SK-N-SH treated with all-trans-retinoic acid at 6 μM for 48 hours (cell line): ENCODE measurements around the gene KIF23.

Experiments
- ATAC-seq: fragments of 200-7000 bp; cut with Tn5 transposase; 3 replicates; pipeline ENCODE4 v1.9.1; 2020; ENCODE audit warnings: mild to moderate bottlenecking, moderate library complexity
- ARNTL ChIP-seq: fragments of 450-650 bp; formaldehyde crosslinking; IDR thresholded peaks from 2 replicates; pipeline ENCODE4 v1.5.0; 2020; ENCODE audit warnings: low read depth, mild to moderate bottlenecking, moderate library complexity, borderline replicate concordance
- BACH2 ChIP-seq: fragments of 250-450 bp; sonication (Bioruptor Pico); IDR thresholded peaks from 2 replicates; pipeline ENCODE4 v1.9.0; 2021; ENCODE audit warnings: mild to moderate bottlenecking, borderline replicate concordance
- CSDC2 ChIP-seq: fragments of 250-450 bp; sonication (Bioruptor Pico); IDR thresholded peaks from 2 replicates; pipeline ENCODE4 v1.5.0; 2020; ENCODE audit warnings: mild to moderate bottlenecking, moderate library complexity
- ESRRG ChIP-seq: fragments of 250-450 bp; sonication (Bioruptor Pico); IDR thresholded peaks from 2 replicates; pipeline ENCODE4 v1.6.1; 2021; ENCODE audit warnings: mild to moderate bottlenecking
- GLIS3 ChIP-seq: fragments of 250-450 bp; sonication (Bioruptor Pico); IDR thresholded peaks from 2 replicates; pipeline ENCODE4 v1.5.0; 2020; ENCODE audit warnings: mild to moderate bottlenecking, moderate library complexity
- ISL1 ChIP-seq: fragments of 250-450 bp; sonication (Bioruptor Pico); IDR thresholded peaks from 2 replicates; pipeline ENCODE4 v2.1.2; 2022; ENCODE audit warnings: mild to moderate bottlenecking, moderate library complexity
- PPARA ChIP-seq: fragments of 250-450 bp; sonication (Bioruptor Pico); IDR thresholded peaks from 2 replicates; pipeline ENCODE4 v1.5.0; 2020; ENCODE audit warnings: mild to moderate bottlenecking, borderline replicate concordance
- SNAI2 ChIP-seq: fragments of 250-450 bp; sonication (Bioruptor Pico); IDR thresholded peaks from 2 replicates; pipeline ENCODE4 v1.5.0; 2020; ENCODE audit warnings: mild to moderate bottlenecking, moderate library complexity
- TCF4 ChIP-seq: fragments of 250-450 bp; sonication (Bioruptor Pico); IDR thresholded peaks from 2 replicates; pipeline ENCODE4 v1.8.0; 2021; ENCODE audit warnings: mild to moderate bottlenecking, moderate library complexity, borderline replicate concordance
- TOX ChIP-seq: fragments of 250-450 bp; sonication (Bioruptor Pico); IDR thresholded peaks from 2 replicates; pipeline ENCODE4 v1.8.0; 2021; ENCODE audit warnings: mild to moderate bottlenecking, moderate library complexity, borderline replicate concordance
- ZC3H10 ChIP-seq: fragments of 250-450 bp; sonication (Bioruptor Pico); IDR thresholded peaks from 2 replicates; pipeline ENCODE4 v1.5.1; 2021; ENCODE audit warnings: mild to moderate bottlenecking, moderate library complexity
- ZFP3 ChIP-seq: fragments of 250-450 bp; sonication (Bioruptor Pico); IDR thresholded peaks from 2 replicates; pipeline ENCODE4 v1.5.0; 2020; ENCODE audit warnings: mild to moderate bottlenecking, moderate library complexity
- ZFP30 ChIP-seq: fragments of 450-650 bp; formaldehyde crosslinking; IDR thresholded peaks from 2 replicates; pipeline ENCODE4 v1.5.0; 2022; ENCODE audit warnings: mild to moderate bottlenecking, moderate library complexity
- ZNF565 ChIP-seq: fragments of 450-650 bp; formaldehyde crosslinking; conservative IDR thresholded peaks from 2 replicates; pipeline ENCODE4 v1.5.0; 2020; ENCODE audit warnings: low read depth, mild to moderate bottlenecking, moderate library complexity
- ZNF70 ChIP-seq: fragments of 450-650 bp; formaldehyde crosslinking; IDR thresholded peaks from 2 replicates; pipeline ENCODE4 v1.5.0; 2020; ENCODE audit warnings: mild to moderate bottlenecking, moderate library complexity
- ZNF8 ChIP-seq: fragments of 450-650 bp; formaldehyde crosslinking; IDR thresholded peaks from 2 replicates; pipeline ENCODE4 v1.5.0; 2020; ENCODE audit warnings: mild to moderate bottlenecking, moderate library complexity
- TF ChIP-seq, protein P1 (sequence below): fragments of 250-450 bp; sonication (Bioruptor Pico); IDR thresholded peaks from 2 replicates; pipeline ENCODE4 v1.8.0; 2020; ENCODE audit warnings: mild to moderate bottlenecking, moderate library complexity, borderline replicate concordance
- TF ChIP-seq, protein P2 (sequence below): fragments of 250-450 bp; sonication (Bioruptor Pico); IDR thresholded peaks from 2 replicates; pipeline ENCODE4 v1.8.0; 2021; ENCODE audit warnings: low read depth, mild to moderate bottlenecking, moderate library complexity, borderline replicate concordance
- TF ChIP-seq, protein P3 (sequence below): fragments of 250-450 bp; sonication (Bioruptor Pico); IDR thresholded peaks from 2 replicates; pipeline ENCODE4 v1.5.1; 2020; ENCODE audit warnings: low read depth, mild to moderate bottlenecking, moderate library complexity
- TF ChIP-seq, protein P4 (sequence below): fragments of 250-450 bp; sonication (Bioruptor Pico); IDR thresholded peaks from 2 replicates; pipeline ENCODE4 v1.5.0; 2020; ENCODE audit warnings: mild to moderate bottlenecking, moderate library complexity

KIF23 gene

DNA sequence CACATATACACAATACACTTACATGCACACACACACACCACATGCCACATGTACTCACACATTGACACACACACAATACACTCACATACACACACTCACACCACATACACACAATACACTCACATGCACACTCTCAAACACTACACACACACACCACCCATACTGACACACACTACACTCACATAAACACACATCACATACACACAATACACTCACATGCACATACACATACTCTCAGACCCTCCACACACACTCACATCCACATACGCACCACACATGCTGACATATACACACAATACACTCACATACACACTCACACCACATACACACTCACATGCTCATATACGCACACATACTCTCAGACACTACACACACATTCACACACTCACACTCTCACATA lies 28.3 kb upstream of the KIF23 start:
- TF ChIP-seq, protein P1, sequence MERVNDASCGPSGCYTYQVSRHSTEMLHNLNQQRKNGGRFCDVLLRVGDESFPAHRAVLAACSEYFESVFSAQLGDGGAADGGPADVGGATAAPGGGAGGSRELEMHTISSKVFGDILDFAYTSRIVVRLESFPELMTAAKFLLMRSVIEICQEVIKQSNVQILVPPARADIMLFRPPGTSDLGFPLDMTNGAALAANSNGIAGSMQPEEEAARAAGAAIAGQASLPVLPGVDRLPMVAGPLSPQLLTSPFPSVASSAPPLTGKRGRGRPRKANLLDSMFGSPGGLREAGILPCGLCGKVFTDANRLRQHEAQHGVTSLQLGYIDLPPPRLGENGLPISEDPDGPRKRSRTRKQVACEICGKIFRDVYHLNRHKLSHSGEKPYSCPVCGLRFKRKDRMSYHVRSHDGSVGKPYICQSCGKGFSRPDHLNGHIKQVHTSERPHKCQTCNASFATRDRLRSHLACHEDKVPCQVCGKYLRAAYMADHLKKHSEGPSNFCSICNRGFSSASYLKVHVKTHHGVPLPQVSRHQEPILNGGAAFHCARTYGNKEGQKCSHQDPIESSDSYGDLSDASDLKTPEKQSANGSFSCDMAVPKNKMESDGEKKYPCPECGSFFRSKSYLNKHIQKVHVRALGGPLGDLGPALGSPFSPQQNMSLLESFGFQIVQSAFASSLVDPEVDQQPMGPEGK: no peak
- TF ChIP-seq PPARA (CRISPR knock-in tag): no peak
- no peak for TF ChIP-seq ZNF8 (CRISPR knock-in tag)
- TF ChIP-seq SNAI2 (CRISPR knock-in tag): no peak
- no peak for TF ChIP-seq GLIS3 (CRISPR knock-in tag)
- TF ChIP-seq, protein P2, sequence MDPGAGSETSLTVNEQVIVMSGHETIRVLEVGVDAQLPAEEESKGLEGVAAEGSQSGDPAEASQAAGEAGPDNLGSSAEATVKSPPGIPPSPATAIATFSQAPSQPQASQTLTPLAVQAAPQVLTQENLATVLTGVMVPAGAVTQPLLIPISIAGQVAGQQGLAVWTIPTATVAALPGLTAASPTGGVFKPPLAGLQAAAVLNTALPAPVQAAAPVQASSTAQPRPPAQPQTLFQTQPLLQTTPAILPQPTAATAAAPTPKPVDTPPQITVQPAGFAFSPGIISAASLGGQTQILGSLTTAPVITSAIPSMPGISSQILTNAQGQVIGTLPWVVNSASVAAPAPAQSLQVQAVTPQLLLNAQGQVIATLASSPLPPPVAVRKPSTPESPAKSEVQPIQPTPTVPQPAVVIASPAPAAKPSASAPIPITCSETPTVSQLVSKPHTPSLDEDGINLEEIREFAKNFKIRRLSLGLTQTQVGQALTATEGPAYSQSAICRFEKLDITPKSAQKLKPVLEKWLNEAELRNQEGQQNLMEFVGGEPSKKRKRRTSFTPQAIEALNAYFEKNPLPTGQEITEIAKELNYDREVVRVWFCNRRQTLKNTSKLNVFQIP (CRISPR knock-in tag): no peak
- TF ChIP-seq, all 23 proteins: peak for 0
- ATAC-seq: no peak

DNA sequence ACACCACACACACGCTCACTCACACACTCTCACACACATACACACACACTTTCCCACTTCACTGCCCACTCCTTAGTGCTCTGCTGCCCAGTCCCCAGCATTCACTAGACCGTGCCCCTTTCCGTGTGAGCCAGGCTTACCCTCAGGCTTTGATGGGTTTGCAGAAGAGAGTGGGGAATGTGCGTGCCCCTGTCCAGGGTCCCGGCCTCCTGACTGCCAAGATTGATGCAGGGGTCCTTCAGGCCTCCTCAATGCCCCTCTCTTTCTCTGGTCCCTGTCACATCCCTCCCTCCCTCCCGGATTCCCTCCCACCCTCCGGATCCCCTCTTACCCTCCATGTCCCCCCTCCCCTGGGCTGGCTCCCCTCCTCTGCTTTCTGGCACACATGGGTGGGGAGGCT lies 27.9 kb upstream of the KIF23 start:
- TF ChIP-seq GLIS3 (CRISPR knock-in tag): no peak
- no peak for TF ChIP-seq ESRRG (CRISPR knock-in tag)
- TF ChIP-seq CSDC2 (CRISPR knock-in tag): no peak
- no peak for TF ChIP-seq ZNF565 (CRISPR knock-in tag)
- TF ChIP-seq ZFP30: no peak
- no peak for TF ChIP-seq BACH2 (CRISPR knock-in tag)
- TF ChIP-seq, protein P1: no peak
- TF ChIP-seq PPARA (CRISPR knock-in tag): no peak
- no peak for TF ChIP-seq TOX (CRISPR knock-in tag)
- no peak for TF ChIP-seq SNAI2 (CRISPR knock-in tag)
- TF ChIP-seq, protein P3, sequence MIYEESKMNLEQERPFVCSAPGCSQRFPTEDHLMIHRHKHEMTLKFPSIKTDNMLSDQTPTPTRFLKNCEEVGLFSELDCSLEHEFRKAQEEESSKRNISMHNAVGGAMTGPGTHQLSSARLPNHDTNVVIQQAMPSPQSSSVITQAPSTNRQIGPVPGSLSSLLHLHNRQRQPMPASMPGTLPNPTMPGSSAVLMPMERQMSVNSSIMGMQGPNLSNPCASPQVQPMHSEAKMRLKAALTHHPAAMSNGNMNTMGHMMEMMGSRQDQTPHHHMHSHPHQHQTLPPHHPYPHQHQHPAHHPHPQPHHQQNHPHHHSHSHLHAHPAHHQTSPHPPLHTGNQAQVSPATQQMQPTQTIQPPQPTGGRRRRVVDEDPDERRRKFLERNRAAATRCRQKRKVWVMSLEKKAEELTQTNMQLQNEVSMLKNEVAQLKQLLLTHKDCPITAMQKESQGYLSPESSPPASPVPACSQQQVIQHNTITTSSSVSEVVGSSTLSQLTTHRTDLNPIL (CRISPR knock-in tag): no peak
- TF ChIP-seq ZFP3 (CRISPR knock-in tag): no peak
- ATAC-seq: no peak

DNA sequence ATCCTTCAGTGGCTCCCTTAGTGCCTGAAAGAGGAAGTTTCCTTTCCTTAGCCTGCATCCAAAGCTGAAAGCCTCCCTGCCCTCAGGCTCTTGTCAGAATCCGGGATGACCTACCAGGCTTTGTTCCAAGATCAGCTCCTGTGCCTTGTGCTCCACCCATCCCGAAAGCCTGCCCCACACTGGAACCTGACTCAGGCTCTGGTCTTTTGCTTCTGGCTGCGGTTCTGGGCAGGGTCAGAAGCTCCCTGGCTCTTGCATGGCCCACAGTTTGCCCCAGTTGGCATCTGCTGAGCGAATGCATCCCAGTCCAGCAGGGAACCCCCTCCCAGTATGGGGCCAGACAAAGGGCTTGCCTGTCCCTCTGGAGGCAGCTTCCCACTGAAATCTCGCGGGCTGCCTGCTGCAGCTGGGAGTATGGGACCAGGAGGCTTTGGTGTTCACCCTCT lies 25.9 kb upstream of the KIF23 start:
- no peak; the same call in 2 of the 3 replicates for ATAC-seq

More for the DNA sequence above, 25.9 kb upstream of the KIF23 start:
- TF ChIP-seq, protein P4, sequence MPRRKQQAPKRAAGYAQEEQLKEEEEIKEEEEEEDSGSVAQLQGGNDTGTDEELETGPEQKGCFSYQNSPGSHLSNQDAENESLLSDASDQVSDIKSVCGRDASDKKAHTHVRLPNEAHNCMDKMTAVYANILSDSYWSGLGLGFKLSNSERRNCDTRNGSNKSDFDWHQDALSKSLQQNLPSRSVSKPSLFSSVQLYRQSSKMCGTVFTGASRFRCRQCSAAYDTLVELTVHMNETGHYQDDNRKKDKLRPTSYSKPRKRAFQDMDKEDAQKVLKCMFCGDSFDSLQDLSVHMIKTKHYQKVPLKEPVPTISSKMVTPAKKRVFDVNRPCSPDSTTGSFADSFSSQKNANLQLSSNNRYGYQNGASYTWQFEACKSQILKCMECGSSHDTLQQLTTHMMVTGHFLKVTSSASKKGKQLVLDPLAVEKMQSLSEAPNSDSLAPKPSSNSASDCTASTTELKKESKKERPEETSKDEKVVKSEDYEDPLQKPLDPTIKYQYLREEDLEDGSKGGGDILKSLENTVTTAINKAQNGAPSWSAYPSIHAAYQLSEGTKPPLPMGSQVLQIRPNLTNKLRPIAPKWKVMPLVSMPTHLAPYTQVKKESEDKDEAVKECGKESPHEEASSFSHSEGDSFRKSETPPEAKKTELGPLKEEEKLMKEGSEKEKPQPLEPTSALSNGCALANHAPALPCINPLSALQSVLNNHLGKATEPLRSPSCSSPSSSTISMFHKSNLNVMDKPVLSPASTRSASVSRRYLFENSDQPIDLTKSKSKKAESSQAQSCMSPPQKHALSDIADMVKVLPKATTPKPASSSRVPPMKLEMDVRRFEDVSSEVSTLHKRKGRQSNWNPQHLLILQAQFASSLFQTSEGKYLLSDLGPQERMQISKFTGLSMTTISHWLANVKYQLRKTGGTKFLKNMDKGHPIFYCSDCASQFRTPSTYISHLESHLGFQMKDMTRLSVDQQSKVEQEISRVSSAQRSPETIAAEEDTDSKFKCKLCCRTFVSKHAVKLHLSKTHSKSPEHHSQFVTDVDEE (CRISPR knock-in tag): no peak
- TF ChIP-seq TCF4 (CRISPR knock-in tag): no peak
- no peak for TF ChIP-seq ISL1
- TF ChIP-seq ESRRG (CRISPR knock-in tag): no peak
- TF ChIP-seq TOX (CRISPR knock-in tag): no peak
- TF ChIP-seq ZC3H10: no peak
- no peak for TF ChIP-seq ARNTL (CRISPR knock-in tag)
- no peak for TF ChIP-seq BACH2 (CRISPR knock-in tag)
- no peak for TF ChIP-seq ZFP3 (CRISPR knock-in tag)
- TF ChIP-seq, protein P3 (CRISPR knock-in tag): no peak
- no peak for TF ChIP-seq GLIS3 (CRISPR knock-in tag)
- no peak for TF ChIP-seq ZNF70 (CRISPR knock-in tag)
- TF ChIP-seq ZNF8 (CRISPR knock-in tag): no peak
- no peak for TF ChIP-seq ZFP30
